Caco-2 (cell line): ENCODE results near the gene LIFR. TPM values are rescaled to one million over a fixed set of nuclear protein-coding genes. Genes with fewer than 3 reads are reported as not detected.

Experiments
- BruUV-seq: library from RNA; stranded (reverse); fragments of 400-500 nt; replicated peaks from 2 replicates; lab custom pipeline; 2021; lab: Mats Ljungman, UMichigan
- CTCF ChIA-PET: fragments of 300-600 bp; sonication (Branson Sonifier 250); formaldehyde crosslinking; loops from one replicate; lab custom pipeline; 2022; ENCODE audit warnings: antibody characterized with exemption; lab: Charles Lee
- POLR2A ChIA-PET: fragments of 300-600 bp; sonication (Branson Sonifier 250); formaldehyde crosslinking; loops from one replicate; lab custom pipeline; 2022; ENCODE audit warnings: antibody characterized with exemption; lab: Charles Lee
- DNase-seq, 2 experiments: peaks; one replicate each; pipeline versions ENCODE4 v3.0.0 to v3.0.0-alpha.2; 2020 to 2022
- H3K27me3 ChIP-seq: replicated peaks from 2 replicates; pipeline ENCODE4 v1.6.0; 2011; ENCODE audit warnings: low read length; ENCODE audit not compliant: control insufficient read depth, insufficient read depth
- H3K36me3 ChIP-seq: 2 replicates; pipeline ENCODE4 v1.5.1; 2011; ENCODE audit warnings: low read length; ENCODE audit not compliant: control insufficient read depth, insufficient read depth
- H3K4me1 ChIP-seq: fragments of 250-450 bp; sonication (Bioruptor Pico); 2 replicates; pipeline ENCODE4 v1.5.1; 2020; ENCODE audit warnings: mild to moderate bottlenecking
- H3K4me3 ChIP-seq: 2 replicates; pipeline ENCODE4 v1.5.1; 2011; ENCODE audit warnings: low read depth, mild to moderate bottlenecking, control low read depth, low read length
- H3K9me3 ChIP-seq: fragments of 250-450 bp; sonication (Bioruptor Pico); 2 replicates; pipeline ENCODE4 v1.5.1; 2020; ENCODE audit warnings: mild to moderate bottlenecking, moderate library complexity
- H3K27ac Mint-ChIP-seq: one replicate; pipeline ENCODE4 v1.8.0; 2022; ENCODE audit warnings: mixed read lengths; ENCODE audit not compliant: unreplicated experiment
- H3K27me3 Mint-ChIP-seq: one replicate; pipeline ENCODE4 v1.8.0; 2022; ENCODE audit warnings: mixed read lengths; ENCODE audit not compliant: insufficient read depth, unreplicated experiment
- H3K36me3 Mint-ChIP-seq: one replicate; pipeline ENCODE4 v1.8.0; 2022; ENCODE audit warnings: mild to moderate bottlenecking, mixed read lengths; ENCODE audit not compliant: insufficient read depth, unreplicated experiment
- H3K4me1 Mint-ChIP-seq: one replicate; pipeline ENCODE4 v1.8.0; 2022; ENCODE audit warnings: low read depth, mixed read lengths; ENCODE audit not compliant: unreplicated experiment
- H3K4me3 Mint-ChIP-seq: one replicate; pipeline ENCODE4 v1.8.0; 2022; ENCODE audit warnings: mild to moderate bottlenecking, moderate library complexity, mixed read lengths; ENCODE audit not compliant: unreplicated experiment
- H3K9me3 Mint-ChIP-seq: one replicate; pipeline ENCODE4 v1.8.0; 2022; ENCODE audit warnings: mixed read lengths; ENCODE audit not compliant: unreplicated experiment
- CTCF ChIP-seq, 2 experiments: fragments of 200-600 bp in 1 of 2; IDR thresholded peaks; 1 replicate in 1 of 2; 2 replicates in 1 of 2; pipeline versions ENCODE4 v1.5.1 to v1.8.0; 2011 to 2022; ENCODE audit warnings: antibody characterized with exemption in 1 of 2, control low read depth in 1 of 2, inconsistent platforms in 1 of 2, low read depth in 1 of 2, low read length in 1 of 2, mild to moderate bottlenecking in 1 of 2, moderate library complexity in 1 of 2; ENCODE audit not compliant: insufficient read depth in 1 of 2, severe bottlenecking in 1 of 2, unreplicated experiment in 1 of 2
- intact Hi-C: fragments of 100-400 bp; cut with micrococcal nuclease; formaldehyde crosslinking; loops from one replicate; pipeline ENCODE4 v1.10.0; 2022; ENCODE audit not compliant: unreplicated experiment
- total RNA-seq: library from RNA; stranded (reverse); gene quantifications from 2 replicates; pipeline ENCODE4 v1.2.3, GENCODE V29; 2022

Gene LIFR
- total RNA-seq, 1 experiment from 2014 or later = 5.1 TPM

GRCh38 chr5:38458174-38458573 lies 98.3 kb downstream of the LIFR start:
- ChIA-PET CTCF (no interaction called here), POLR2A (no interaction called here)
- no peaks in the 10 kb centered on the region for H3K9me3 Mint-ChIP-seq
- no peaks in the 10 kb centered on the region for H3K27me3 Mint-ChIP-seq
- H3K9me3 ChIP-seq = no peaks in the 10 kb centered on the region
- H3K36me3 Mint-ChIP-seq = no peaks in the 10 kb centered on the region
- no peak overlapping the region for H3K4me3 ChIP-seq
- H3K4me1 ChIP-seq = no peaks in the 10 kb centered on the region
- H3K4me1 Mint-ChIP-seq = no peaks in the 10 kb centered on the region
- BruUV-seq = no TSS peak
- intact Hi-C loops = no loop called here
- DNase-seq = no peak
- no peak for TF ChIP-seq CTCF (IDR thresholded peaks at IDR 0.05; ENCODE audit: insufficient read depth in 1 of 2, low read depth in 1 of 2, low read length in 1 of 2, severe bottlenecking in 1 of 2, unreplicated experiment in 1 of 2)
- H3K27ac Mint-ChIP-seq = no peak overlapping the region
- no peaks in the 10 kb centered on the region for H3K36me3 ChIP-seq
- no peaks in the 10 kb centered on the region for H3K27me3 ChIP-seq
- H3K4me3 Mint-ChIP-seq = no peak overlapping the region

- TF ChIP-seq CTCF (IDR thresholded peaks at IDR 0.05; ENCODE audit: insufficient read depth in 1 of 2, low read depth in 1 of 2, low read length in 1 of 2, severe bottlenecking in 1 of 2, unreplicated experiment in 1 of 2) = no peak
- Mint-ChIP-seq H3K4me3 (no peak overlapping the region), H3K36me3 (no peaks in the 10 kb centered on the region), H3K27me3 (no peaks in the 10 kb centered on the region), H3K27ac (no peak overlapping the region), H3K9me3 (no peaks in the 10 kb centered on the region), H3K4me1 (no peaks in the 10 kb centered on the region)
- DNase-seq = no peak
- H3K9me3 ChIP-seq = no peaks in the 10 kb centered on the region
- no peak overlapping the region for H3K4me3 ChIP-seq
- no TSS peak for BruUV-seq
- H3K4me1 ChIP-seq = no peaks in the 10 kb centered on the region
- intact Hi-C loops = no loop called here
- ChIA-PET POLR2A (no interaction called here), CTCF (no interaction called here)
- H3K36me3 ChIP-seq = no peaks in the 10 kb centered on the region
- H3K27me3 ChIP-seq = no peaks in the 10 kb centered on the region
These were observed 99.6 kb downstream of the LIFR start for GRCh38 chr5:38456657-38457399.

- no peak for DNase-seq
- POLR2A ChIA-PET = no interaction called here
- Mint-ChIP-seq H3K27me3 (no peaks in the 10 kb centered on the region), H3K4me1 (no peaks in the 10 kb centered on the region), H3K27ac (no peak overlapping the region), H3K36me3 (no peaks in the 10 kb centered on the region), H3K4me3 (no peak overlapping the region), H3K9me3 (no peaks in the 10 kb centered on the region)
- H3K4me3 ChIP-seq = no peak overlapping the region
- intact Hi-C loops = no loop called here
- H3K27me3 ChIP-seq = no peaks in the 10 kb centered on the region
- no peak for TF ChIP-seq CTCF (IDR thresholded peaks at IDR 0.05; ENCODE audit: insufficient read depth in 1 of 2, low read depth in 1 of 2, low read length in 1 of 2, severe bottlenecking in 1 of 2, unreplicated experiment in 1 of 2)
- H3K36me3 ChIP-seq = no peaks in the 10 kb centered on the region
- H3K9me3 ChIP-seq = no peaks in the 10 kb centered on the region
- CTCF ChIA-PET = no interaction called here
- BruUV-seq = no TSS peak
- H3K4me1 ChIP-seq = no peaks in the 10 kb centered on the region
These were observed 100.6 kb downstream of the LIFR start for GRCh38 chr5:38455796-38456330.
